Immature natural killer cell (primary cell): Measurements from ENCODE around the gene EYS. TPM values are rescaled to one million over a fixed set of nuclear protein-coding genes. Genes with fewer than 3 reads are reported as not detected.
"Not testable (repeated sequence)": the region's sequence is repeated elsewhere in the genome, so short reads cannot be mapped to it uniquely, and the experiment has no call there.

ENCODE experiments used
- DNase-seq, 3 donors: peaks; one replicate each; pipeline ENCODE4 v3.0.0; 2022; ENCODE audit warnings: mixed read lengths in 1 of 3
- H3K27ac Mint-ChIP-seq, 6 donors: one replicate each; pipeline ENCODE4 v1.8.0; 2020; ENCODE audit warnings: mixed read lengths in 6 of 6, mild to moderate bottlenecking in 5 of 6, inconsistent platforms in 4 of 6, moderate library complexity in 3 of 6
- H3K27me3 Mint-ChIP-seq, 3 donors: one replicate each; pipeline ENCODE4 v1.8.0; 2020 to 2021; ENCODE audit warnings: low read depth in 3 of 3, mild to moderate bottlenecking in 3 of 3, mixed read lengths in 3 of 3, moderate library complexity in 3 of 3, inconsistent platforms in 1 of 3
- H3K36me3 Mint-ChIP-seq, 3 donors: one replicate each; pipeline ENCODE4 v1.8.0; 2020; ENCODE audit warnings: mixed read lengths in 3 of 3, inconsistent platforms in 2 of 3, mild to moderate bottlenecking in 2 of 3
- H3K4me1 Mint-ChIP-seq, 2 donors: one replicate each; pipeline ENCODE4 v1.8.0; 2020; ENCODE audit warnings: inconsistent platforms in 2 of 2, mild to moderate bottlenecking in 2 of 2, mixed read lengths in 2 of 2, moderate library complexity in 1 of 2
- H3K4me3 Mint-ChIP-seq, 5 donors: one replicate each; pipeline ENCODE4 v1.8.0; 2020; ENCODE audit warnings: mild to moderate bottlenecking in 5 of 5, mixed read lengths in 5 of 5, inconsistent platforms in 3 of 5, moderate library complexity in 3 of 5
- H3K9me3 Mint-ChIP-seq, 6 donors: one replicate each; pipeline ENCODE4 v1.8.0; 2020; ENCODE audit warnings: mild to moderate bottlenecking in 6 of 6, mixed read lengths in 6 of 6, inconsistent platforms in 4 of 6, moderate library complexity in 3 of 6
- polyA plus RNA-seq, 3 donors: library from polyadenylated mRNA; unstranded; fragments of 300-500 nt; fragmentation: Illumina TruSeq; gene quantifications; one replicate each; pipeline ENCODE4 v1.2.3, GENCODE V29; 2021

Gene EYS
- polyA plus RNA-seq, 3 donors from 2014 or later: not detected

- no peak overlapping the region for H3K4me3 Mint-ChIP-seq
- peaks cover 7 to 58% (median 29%) of the 10 kb centered on the region in 6 donors for H3K9me3 Mint-ChIP-seq
- no peaks in the 10 kb centered on the region for H3K36me3 Mint-ChIP-seq
- no peak for DNase-seq
- H3K27me3 Mint-ChIP-seq: peaks cover 0 to 2% (median 0%) of the 10 kb centered on the region in 3 donors
- H3K27ac Mint-ChIP-seq: no peak overlapping the region
- no peaks in the 10 kb centered on the region for H3K4me1 Mint-ChIP-seq
Measured at GRCh38 chr6:65350530-65350929, 356.5 kb downstream of the EYS start.

- DNase-seq, H3K4me1 Mint-ChIP-seq, H3K36me3 Mint-ChIP-seq, H3K4me3 Mint-ChIP-seq, H3K27me3 Mint-ChIP-seq, H3K27ac Mint-ChIP-seq: not testable (repeated sequence)
- peaks cover 0 to 25% (median 11%) of the 10 kb centered on the region in 6 donors for H3K9me3 Mint-ChIP-seq
Measured at GRCh38 chr6:65302655-65303054, 404.4 kb downstream of the EYS start.

- Mint-ChIP-seq H3K27me3 (peaks cover 0 to 2% (median 0%) of the 10 kb centered on the region in 3 donors), H3K9me3 (peaks cover 0 to 29% (median 11%) of the 10 kb centered on the region in 6 donors), H3K36me3 (no peaks in the 10 kb centered on the region), H3K27ac (no peak overlapping the region), H3K4me3 (no peak overlapping the region), H3K4me1 (no peaks in the 10 kb centered on the region)
- DNase-seq: no peak
Measured at GRCh38 chr6:65299236-65299635, 407.8 kb downstream of the EYS start.

GRCh38 chr6:65295812-65296211 lies 411.2 kb downstream of the EYS start:
- DNase-seq: no peak
- Mint-ChIP-seq H3K27me3 (peaks cover 0 to 2% (median 0%) of the 10 kb centered on the region in 3 donors), H3K27ac (no peak overlapping the region), H3K4me3 (no peak overlapping the region), H3K4me1 (no peaks in the 10 kb centered on the region), H3K36me3 (no peaks in the 10 kb centered on the region), H3K9me3 (peaks cover 8 to 43% (median 23%) of the 10 kb centered on the region in 6 donors)

GRCh38 chr6:65289491-65289890 lies 417.5 kb downstream of the EYS start:
- H3K4me3 Mint-ChIP-seq: no peak overlapping the region
- H3K4me1 Mint-ChIP-seq: no peaks in the 10 kb centered on the region
- H3K36me3 Mint-ChIP-seq: no peaks in the 10 kb centered on the region
- H3K9me3 Mint-ChIP-seq: peaks cover 11 to 43% (median 31%) of the 10 kb centered on the region in 6 donors
- H3K27me3 Mint-ChIP-seq: no peaks in the 10 kb centered on the region
- no peak for DNase-seq
- no peak overlapping the region for H3K27ac Mint-ChIP-seq

GRCh38 chr6:65285275-65285674 lies 421.8 kb downstream of the EYS start:
- Mint-ChIP-seq H3K36me3 (no peaks in the 10 kb centered on the region), H3K4me1 (no peaks in the 10 kb centered on the region), H3K4me3 (no peak overlapping the region), H3K27me3 (no peaks in the 10 kb centered on the region), H3K9me3 (peaks cover 3 to 26% (median 20%) of the 10 kb centered on the region in 6 donors), H3K27ac (no peak overlapping the region)
- DNase-seq: no peak

GRCh38 chr6:65280060-65280459 lies 427.0 kb downstream of the EYS start:
- H3K4me3 Mint-ChIP-seq: no peak overlapping the region
- H3K27ac Mint-ChIP-seq: no peak overlapping the region
- no peaks in the 10 kb centered on the region for H3K27me3 Mint-ChIP-seq
- H3K36me3 Mint-ChIP-seq: no peaks in the 10 kb centered on the region
- H3K9me3 Mint-ChIP-seq: peaks cover 6 to 39% (median 21%) of the 10 kb centered on the region in 6 donors
- DNase-seq: no peak
- H3K4me1 Mint-ChIP-seq: no peaks in the 10 kb centered on the region

GRCh38 chr6:65262241-65262640 lies 444.8 kb downstream of the EYS start:
- H3K9me3 Mint-ChIP-seq: peaks cover 4 to 62% (median 31%) of the 10 kb centered on the region in 6 donors
- H3K4me1 Mint-ChIP-seq: no peaks in the 10 kb centered on the region
- DNase-seq: no peak
- no peak overlapping the region for H3K4me3 Mint-ChIP-seq
- peaks cover 0 to 2% (median 1%) of the 10 kb centered on the region in 3 donors for H3K27me3 Mint-ChIP-seq
- H3K36me3 Mint-ChIP-seq: peaks cover 0 to 4% (median 0%) of the 10 kb centered on the region in 3 donors
- no peak overlapping the region for H3K27ac Mint-ChIP-seq

- no peaks in the 10 kb centered on the region for H3K4me1 Mint-ChIP-seq
- H3K4me3 Mint-ChIP-seq: no peak overlapping the region
- H3K36me3 Mint-ChIP-seq: peaks cover 0 to 4% (median 0%) of the 10 kb centered on the region in 3 donors
- H3K27ac Mint-ChIP-seq: no peak overlapping the region
- DNase-seq: no peak
- peaks cover 0 to 2% (median 1%) of the 10 kb centered on the region in 3 donors for H3K27me3 Mint-ChIP-seq
- peaks cover 4 to 66% (median 37%) of the 10 kb centered on the region in 6 donors for H3K9me3 Mint-ChIP-seq
Measured at GRCh38 chr6:65259982-65260381, 447.0 kb downstream of the EYS start.

- H3K4me1 Mint-ChIP-seq: no peaks in the 10 kb centered on the region
- no peak for DNase-seq
- peaks cover 0 to 2% (median 1%) of the 10 kb centered on the region in 3 donors for H3K27me3 Mint-ChIP-seq
- H3K9me3 Mint-ChIP-seq: peaks cover 4 to 69% (median 37%) of the 10 kb centered on the region in 6 donors
- H3K27ac Mint-ChIP-seq: no peak overlapping the region
- H3K36me3 Mint-ChIP-seq: peaks cover 0 to 4% (median 0%) of the 10 kb centered on the region in 3 donors
- no peak overlapping the region for H3K4me3 Mint-ChIP-seq
Measured at GRCh38 chr6:65259059-65259458, 448.0 kb downstream of the EYS start.

GRCh38 chr6:65253041-65253440 lies 454.0 kb downstream of the EYS start:
- H3K4me3 Mint-ChIP-seq: no peak overlapping the region
- H3K27me3 Mint-ChIP-seq: peaks cover 0 to 1% (median 0%) of the 10 kb centered on the region in 3 donors
- no peaks in the 10 kb centered on the region for H3K36me3 Mint-ChIP-seq
- peaks cover 4 to 56% (median 22%) of the 10 kb centered on the region in 6 donors for H3K9me3 Mint-ChIP-seq
- DNase-seq: no peak
- no peaks in the 10 kb centered on the region for H3K4me1 Mint-ChIP-seq
- no peak overlapping the region for H3K27ac Mint-ChIP-seq

GRCh38 chr6:65248101-65248610 lies 458.9 kb downstream of the EYS start:
- Mint-ChIP-seq H3K27me3 (peaks cover 0 to 1% (median 0%) of the 10 kb centered on the region in 3 donors), H3K4me3 (no peak overlapping the region), H3K36me3 (no peaks in the 10 kb centered on the region), H3K27ac (no peak overlapping the region), H3K4me1 (no peaks in the 10 kb centered on the region), H3K9me3 (peaks cover 0 to 45% (median 20%) of the 10 kb centered on the region in 6 donors)
- no peak for DNase-seq

- no peak overlapping the region for H3K27ac Mint-ChIP-seq
- no peak for DNase-seq
- no peak overlapping the region for H3K4me3 Mint-ChIP-seq
- peaks cover 0 to 4% (median 0%) of the 10 kb centered on the region in 3 donors for H3K27me3 Mint-ChIP-seq
- H3K9me3 Mint-ChIP-seq: peaks cover 8 to 59% (median 40%) of the 10 kb centered on the region in 6 donors
- H3K4me1 Mint-ChIP-seq: no peaks in the 10 kb centered on the region
- H3K36me3 Mint-ChIP-seq: peaks cover 0 to 4% (median 4%) of the 10 kb centered on the region in 3 donors
Measured at GRCh38 chr6:65231616-65232015, 475.4 kb downstream of the EYS start.

GRCh38 chr6:65229825-65230224 lies 477.2 kb downstream of the EYS start:
- peaks cover 0 to 4% (median 4%) of the 10 kb centered on the region in 3 donors for H3K36me3 Mint-ChIP-seq
- no peak overlapping the region for H3K27ac Mint-ChIP-seq
- H3K27me3 Mint-ChIP-seq: peaks cover 0 to 1% (median 0%) of the 10 kb centered on the region in 3 donors
- H3K4me3 Mint-ChIP-seq: no peak overlapping the region
- H3K9me3 Mint-ChIP-seq: peaks cover 11 to 60% (median 42%) of the 10 kb centered on the region in 6 donors
- H3K4me1 Mint-ChIP-seq: no peaks in the 10 kb centered on the region
- DNase-seq: no peak

GRCh38 chr6:65221153-65221552 lies 485.9 kb downstream of the EYS start:
- H3K36me3 Mint-ChIP-seq: peaks cover 0 to 4% (median 0%) of the 10 kb centered on the region in 3 donors
- H3K9me3 Mint-ChIP-seq: peaks cover 28 to 68% (median 55%) of the 10 kb centered on the region in 6 donors
- no peaks in the 10 kb centered on the region for H3K4me1 Mint-ChIP-seq
- no peak overlapping the region for H3K4me3 Mint-ChIP-seq
- no peak overlapping the region for H3K27ac Mint-ChIP-seq
- H3K27me3 Mint-ChIP-seq: peaks cover 0 to 2% (median 0%) of the 10 kb centered on the region in 3 donors
- no peak for DNase-seq
